ENCODE measurements around the gene NCR3LG1. TPM values are rescaled to one million over a fixed set of nuclear protein-coding genes. Genes with fewer than 3 reads are reported as not detected.
A peak's percentile ranks its signal among the peaks of the same experiment; 100 is the strongest.

Gene NCR3LG1
- total RNA-seq, 1 experiment from 2014 or later, result 0.20 TPM

DNA sequence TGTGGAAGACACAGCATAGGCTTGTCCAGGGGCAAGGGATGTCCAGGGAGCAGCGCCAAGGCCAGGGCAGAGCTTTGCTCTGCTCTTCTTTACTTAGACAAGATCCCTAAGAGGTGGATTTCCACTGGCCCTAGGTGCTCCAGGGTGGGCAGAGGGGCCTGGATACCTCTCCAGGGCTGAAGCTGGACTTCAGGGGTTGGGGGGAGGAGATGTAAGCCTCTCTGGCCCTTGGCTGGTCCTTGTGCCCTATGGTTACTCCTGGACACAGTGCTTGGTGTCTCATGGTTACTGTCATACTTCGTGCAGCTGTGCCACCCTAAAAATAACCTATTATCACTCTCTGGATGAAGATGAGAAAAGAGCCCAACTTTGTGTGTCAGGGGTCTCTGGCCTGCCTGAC lies 49.7 kb downstream of the NCR3LG1 start:
- no peak for DNase-seq
- no peaks in the 10 kb centered on the region for H3K9me3 ChIP-seq
- H3K36me3 ChIP-seq, result no peaks in the 10 kb centered on the region
- no peaks in the 10 kb centered on the region for H3K27me3 ChIP-seq
- no peak overlapping the region for H3K4me3 ChIP-seq

DNA sequence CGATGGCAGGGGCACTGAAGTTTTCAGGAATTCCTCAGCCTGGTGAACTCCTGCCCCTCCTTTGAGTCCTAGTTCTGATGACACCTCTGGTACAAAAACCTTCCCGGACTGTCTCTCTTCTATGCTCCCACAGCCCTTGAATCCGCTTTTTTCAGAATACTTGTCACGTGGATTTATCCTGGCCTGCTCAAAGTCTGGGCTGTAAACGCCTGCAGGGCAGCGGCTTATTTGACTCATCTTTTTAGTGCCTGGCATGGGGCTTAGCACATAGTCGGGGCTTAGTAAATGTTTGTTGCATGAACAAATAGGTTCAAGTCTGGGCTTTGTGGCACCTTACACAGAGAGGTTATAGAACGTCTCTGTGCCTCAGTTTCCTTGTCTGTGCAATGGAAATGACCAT lies 50.2 kb downstream of the NCR3LG1 start:
- H3K36me3 ChIP-seq, result no peaks in the 10 kb centered on the region
- no peak for DNase-seq
- H3K27me3 ChIP-seq, result no peaks in the 10 kb centered on the region
- no peak overlapping the region for H3K4me3 ChIP-seq
- H3K9me3 ChIP-seq, result no peaks in the 10 kb centered on the region

DNA sequence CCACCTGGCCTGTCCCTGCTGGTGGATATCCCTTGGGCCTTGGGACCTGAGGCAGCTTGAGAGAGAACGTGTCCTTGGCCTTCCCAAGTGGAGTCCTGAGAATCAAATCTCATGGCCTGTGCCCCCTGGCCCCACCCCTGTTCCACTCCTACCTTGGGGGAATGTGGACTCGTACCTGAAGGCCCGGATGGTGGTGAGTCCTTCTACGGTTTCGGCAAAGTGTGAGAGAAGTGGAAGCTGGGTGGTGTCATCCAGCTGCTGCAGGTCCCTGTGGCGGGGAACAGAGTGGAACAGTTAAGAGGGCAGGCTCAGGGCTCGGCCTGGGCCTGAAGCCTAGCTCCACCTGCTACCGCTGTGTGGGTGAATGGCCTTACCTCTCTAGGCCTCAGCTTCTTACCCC lies 50.9 kb downstream of the NCR3LG1 start:
- Histone ChIP-seq H3K9me3 (no peaks in the 10 kb centered on the region), H3K27me3 (no peaks in the 10 kb centered on the region), H3K36me3 (no peaks in the 10 kb centered on the region), H3K4me3 (no peak overlapping the region)
- DNase-seq, result no peak

DNA sequence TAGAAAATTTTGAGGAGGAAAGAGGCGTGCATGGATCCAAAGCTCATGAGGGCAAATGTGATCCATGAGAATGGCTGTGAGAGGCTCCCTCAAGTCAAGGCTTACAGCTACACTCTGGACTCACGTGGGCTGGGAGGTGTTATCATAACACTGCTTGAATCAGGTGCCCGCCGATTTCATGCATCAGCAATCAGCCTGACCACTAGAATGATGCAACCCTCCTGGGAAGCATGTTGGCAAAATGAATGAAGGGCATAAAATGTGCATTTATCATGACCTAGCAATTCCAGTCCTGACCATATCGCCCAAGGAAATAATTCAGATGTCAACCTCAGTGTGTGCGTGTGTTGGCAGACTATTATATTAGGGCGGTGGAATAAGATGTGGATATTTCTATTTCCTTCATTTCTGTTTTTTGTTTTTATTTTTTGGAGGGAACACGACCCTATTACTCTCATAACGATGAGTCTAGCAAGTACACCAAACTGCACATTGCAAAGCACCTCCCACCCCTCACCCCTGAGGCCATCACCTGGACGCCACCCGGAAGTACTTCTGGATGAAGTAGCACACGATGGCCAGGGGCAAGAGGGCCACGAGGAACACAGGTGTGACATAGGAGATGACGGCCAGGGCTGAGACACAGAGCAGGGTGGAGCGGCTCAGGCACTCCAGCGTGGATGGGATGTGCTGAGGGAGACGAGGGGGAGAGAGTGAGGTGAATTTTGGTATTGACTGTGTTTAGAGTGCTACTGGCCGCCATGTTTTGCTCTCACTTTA lies 52.6 kb downstream of the NCR3LG1 start:
- DNase-seq, result peak; percentile 31
- no peak overlapping the region for H3K4me3 ChIP-seq
- no peaks in the 10 kb centered on the region for H3K9me3 ChIP-seq
- H3K36me3 ChIP-seq, result no peaks in the 10 kb centered on the region
- no peaks in the 10 kb centered on the region for H3K27me3 ChIP-seq

DNA sequence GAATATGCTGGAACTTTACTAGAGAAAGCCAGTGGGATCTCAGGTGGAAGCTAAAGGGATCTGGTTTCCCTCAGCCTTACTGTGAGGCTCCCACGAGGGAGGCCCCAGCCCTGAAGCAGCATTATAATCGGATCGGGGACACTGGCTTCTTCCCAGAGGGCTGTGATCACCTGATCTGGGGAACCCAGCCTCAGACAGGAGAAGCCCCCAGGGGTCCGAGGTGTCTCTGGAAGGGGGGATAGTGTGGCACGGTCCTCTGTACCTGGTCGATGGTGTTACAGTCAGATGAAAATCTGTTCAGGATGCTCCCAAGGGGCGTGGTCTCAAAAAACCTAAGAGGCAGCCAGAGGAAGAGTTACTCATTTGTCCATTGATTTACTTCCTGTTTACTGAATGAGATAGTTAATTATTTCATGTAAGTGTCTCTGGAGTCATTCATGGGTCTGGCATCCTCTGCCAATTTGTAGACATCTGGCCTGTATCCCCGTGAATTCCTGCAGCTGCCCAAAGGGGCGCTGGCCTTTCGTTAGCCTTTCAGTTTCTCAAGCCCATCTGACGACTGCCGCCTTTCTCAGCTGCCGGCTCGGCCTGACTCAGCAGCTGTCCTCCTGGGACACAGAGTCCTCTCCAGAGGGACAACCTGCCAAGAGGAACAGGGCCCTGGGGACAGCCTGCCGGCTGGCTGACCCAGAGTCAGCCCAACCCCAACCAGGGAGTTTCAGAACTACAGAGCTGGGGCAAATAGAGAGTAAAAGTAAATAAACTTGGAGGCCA lies 53.8 kb downstream of the NCR3LG1 start:
- no peaks in the 10 kb centered on the region for H3K9me3 ChIP-seq
- DNase-seq, result peak; percentile 61
- H3K4me3 ChIP-seq, result no peak overlapping the region
- no peaks in the 10 kb centered on the region for H3K36me3 ChIP-seq
- H3K27me3 ChIP-seq, result no peaks in the 10 kb centered on the region

DNA sequence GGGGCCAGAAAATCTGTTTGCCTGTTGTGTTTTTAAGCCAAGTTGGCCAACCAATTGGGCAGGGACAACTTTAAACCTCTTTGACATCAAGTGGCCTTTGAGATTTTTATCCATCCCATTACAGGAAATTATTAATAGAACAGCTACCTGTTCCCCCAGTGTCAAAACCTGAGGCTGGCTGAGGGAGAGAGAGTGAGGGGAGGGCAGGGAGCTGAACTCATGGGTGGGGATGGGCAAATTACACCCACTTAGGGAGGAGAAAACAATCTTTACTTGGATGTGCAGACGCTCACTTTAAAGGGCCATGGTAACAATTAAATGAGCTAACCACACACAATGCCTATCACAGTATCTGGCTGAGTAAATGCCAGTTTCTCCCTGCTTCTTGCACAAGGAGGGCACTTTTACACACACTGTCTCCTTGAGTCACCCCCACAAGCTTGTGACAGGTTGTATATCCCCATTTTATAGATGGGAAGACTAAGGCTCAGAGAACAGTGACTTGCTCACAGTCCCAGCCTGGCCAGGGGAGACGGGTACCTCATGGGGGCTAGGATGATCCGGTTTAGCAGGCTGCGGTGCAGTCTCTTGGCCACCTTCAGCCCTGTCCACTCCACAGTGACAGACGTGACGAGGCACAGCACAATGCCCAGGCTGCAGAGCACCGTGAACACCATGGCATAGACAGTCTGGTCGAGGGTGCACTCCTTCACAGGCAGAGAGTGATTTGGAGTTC lies 54.6 kb downstream of the NCR3LG1 start:
- no peaks in the 10 kb centered on the region for H3K36me3 ChIP-seq
- no peaks in the 10 kb centered on the region for H3K27me3 ChIP-seq
- no peaks in the 10 kb centered on the region for H3K9me3 ChIP-seq
- no peak overlapping the region for H3K4me3 ChIP-seq
- DNase-seq, result no peak

DNA sequence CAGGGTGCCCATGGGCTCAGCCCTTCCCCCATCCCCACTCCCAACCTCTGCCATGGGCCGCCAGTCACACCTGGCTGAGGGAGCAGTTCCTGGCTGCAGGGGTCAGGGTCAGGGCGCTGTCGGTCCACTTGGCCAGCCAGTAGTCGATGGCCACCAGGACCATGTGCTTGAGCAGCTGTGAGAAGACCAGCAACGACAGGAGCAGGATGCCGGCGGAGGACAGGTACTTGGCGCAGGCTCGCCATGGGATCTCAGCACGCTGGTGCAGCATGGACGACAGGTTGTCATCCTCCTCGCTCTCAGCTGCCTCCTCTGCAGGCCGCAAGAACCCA lies 55.2 kb downstream of the NCR3LG1 start:
- Histone ChIP-seq H3K36me3 (no peaks in the 10 kb centered on the region), H3K27me3 (no peaks in the 10 kb centered on the region), H3K9me3 (no peaks in the 10 kb centered on the region), H3K4me3 (no peak overlapping the region)
- DNase-seq, result no peak

DNA sequence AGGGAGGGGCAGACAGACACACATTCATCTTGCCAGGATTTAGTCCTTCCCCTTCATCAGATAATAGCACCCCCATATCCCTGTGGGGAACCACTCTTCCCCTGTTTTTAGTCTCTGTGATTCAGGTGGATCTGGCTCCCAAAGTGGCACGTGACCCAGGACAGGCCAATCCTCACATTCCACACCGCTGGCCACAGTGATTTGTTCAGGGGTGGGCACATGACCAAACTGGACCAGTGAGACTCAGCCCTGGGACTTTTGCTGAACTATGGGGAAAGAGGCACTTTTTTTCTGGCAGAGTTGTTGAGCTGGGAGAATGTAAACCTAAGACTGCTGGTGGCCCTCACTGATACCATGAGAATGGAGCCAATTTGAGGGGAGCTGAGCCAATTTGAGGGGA lies 56.0 kb downstream of the NCR3LG1 start:
- H3K36me3 ChIP-seq, result no peaks in the 10 kb centered on the region
- no peak overlapping the region for H3K4me3 ChIP-seq
- no peaks in the 10 kb centered on the region for H3K27me3 ChIP-seq
- DNase-seq, result no peak
- H3K9me3 ChIP-seq, result no peaks in the 10 kb centered on the region

DNA sequence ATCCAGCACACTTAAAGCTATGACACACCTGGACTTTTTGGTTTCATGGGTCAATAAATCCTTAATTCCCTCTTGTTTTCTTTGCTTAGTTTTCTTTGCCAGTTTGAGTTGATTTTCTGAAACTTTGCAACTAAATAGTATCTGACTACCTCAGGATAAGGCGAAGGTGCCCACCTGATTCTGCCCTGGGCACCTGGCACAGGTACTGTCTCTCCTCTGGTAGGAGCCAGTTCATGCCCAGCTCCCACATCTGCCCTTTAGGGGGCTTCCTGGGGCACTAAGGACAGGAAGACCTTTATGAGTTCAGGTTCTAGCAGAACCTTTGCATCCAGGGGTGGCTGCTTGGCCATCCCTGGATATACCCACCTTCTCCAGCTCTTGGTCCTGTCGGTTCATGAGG lies 56.4 kb downstream of the NCR3LG1 start:
- no peaks in the 10 kb centered on the region for H3K27me3 ChIP-seq
- H3K9me3 ChIP-seq, result no peaks in the 10 kb centered on the region
- no peak overlapping the region for H3K4me3 ChIP-seq
- H3K36me3 ChIP-seq, result no peaks in the 10 kb centered on the region
- no peak for DNase-seq

DNA sequence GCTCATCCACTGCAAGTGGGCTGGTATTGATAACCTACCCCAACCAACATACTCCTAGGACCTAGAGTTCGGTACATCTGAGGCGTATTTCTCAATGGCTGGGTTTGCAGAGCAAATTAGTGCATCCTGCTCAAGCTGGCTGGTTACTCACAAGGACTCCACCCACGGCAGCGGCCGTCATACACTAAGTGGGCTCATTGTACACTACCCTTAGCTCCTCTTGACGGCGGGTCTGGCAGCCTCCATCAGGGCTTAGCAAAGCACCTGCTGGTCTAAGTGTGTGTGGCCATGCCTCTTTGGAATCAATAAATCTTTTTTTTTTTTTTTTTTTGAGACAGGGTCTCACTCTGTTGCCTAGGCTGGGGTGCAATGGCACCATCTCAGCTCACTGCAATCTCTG lies 57.0 kb downstream of the NCR3LG1 start:
- no peak overlapping the region for H3K4me3 ChIP-seq
- H3K9me3 ChIP-seq, result no peaks in the 10 kb centered on the region
- H3K27me3 ChIP-seq, result no peaks in the 10 kb centered on the region
- no peak for DNase-seq
- H3K36me3 ChIP-seq, result no peaks in the 10 kb centered on the region

DNA sequence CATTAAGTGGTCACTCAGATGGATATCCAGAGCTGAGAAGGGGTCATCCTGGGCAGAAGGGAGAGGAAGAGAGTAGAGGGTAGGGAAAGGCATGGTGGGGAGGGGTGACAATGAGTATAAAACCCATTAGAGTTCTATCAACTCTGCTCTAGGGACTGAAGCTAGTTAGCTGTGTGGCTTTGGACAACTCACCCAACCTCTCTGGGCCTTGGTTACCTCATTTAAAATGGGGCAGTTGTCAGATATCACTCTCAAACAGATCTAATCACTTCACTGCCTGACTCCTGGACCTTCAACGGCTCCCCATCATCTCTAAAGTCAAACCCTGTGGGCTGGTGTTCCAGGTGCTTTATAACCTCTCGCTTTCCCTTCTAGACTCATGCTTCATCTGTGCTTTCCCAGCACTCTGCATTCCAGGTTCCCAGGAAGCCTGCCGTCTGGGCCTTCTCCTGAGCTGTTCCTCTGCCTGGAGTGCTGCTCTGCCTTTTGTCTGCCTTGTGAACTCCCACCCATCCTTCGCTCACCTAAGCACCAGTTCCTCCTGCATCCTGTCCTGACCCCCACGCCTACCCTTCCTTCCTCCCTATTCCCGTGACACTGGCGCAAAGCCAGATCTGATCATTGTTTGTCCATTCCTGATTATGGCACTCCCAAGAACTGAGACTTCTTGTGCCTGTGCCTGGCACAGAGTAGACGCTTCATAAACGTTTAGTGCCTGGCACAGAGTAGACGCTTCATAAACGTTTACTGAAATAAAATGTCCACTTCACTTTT lies 59.2 kb downstream of the NCR3LG1 start:
- Histone ChIP-seq H3K36me3 (no peaks in the 10 kb centered on the region), H3K4me3 (no peak overlapping the region), H3K27me3 (no peaks in the 10 kb centered on the region), H3K9me3 (no peaks in the 10 kb centered on the region)
- no peak for DNase-seq

DNA sequence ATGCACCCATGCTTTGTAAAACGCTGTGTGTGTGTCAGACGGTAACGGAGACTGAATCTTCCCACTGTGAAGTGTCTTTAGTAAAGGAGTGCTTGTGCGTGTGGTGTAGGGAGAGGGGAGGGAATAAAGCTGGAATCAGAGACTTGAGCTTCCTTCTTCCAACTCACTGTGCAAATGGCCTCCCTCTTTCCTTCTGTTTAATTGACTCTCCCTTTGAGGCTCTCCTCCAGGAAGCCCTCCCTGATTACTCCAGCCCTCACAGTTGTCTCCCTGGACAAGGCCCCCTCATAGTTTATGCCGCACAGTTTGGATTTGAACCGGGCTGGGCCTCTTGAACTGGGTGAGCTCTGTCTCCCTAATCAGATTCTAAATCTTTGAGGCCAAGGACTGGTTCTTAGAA lies 59.8 kb downstream of the NCR3LG1 start:
- Histone ChIP-seq H3K9me3 (no peaks in the 10 kb centered on the region), H3K4me3 (no peak overlapping the region), H3K36me3 (no peaks in the 10 kb centered on the region), H3K27me3 (no peaks in the 10 kb centered on the region)
- no peak for DNase-seq

DNA sequence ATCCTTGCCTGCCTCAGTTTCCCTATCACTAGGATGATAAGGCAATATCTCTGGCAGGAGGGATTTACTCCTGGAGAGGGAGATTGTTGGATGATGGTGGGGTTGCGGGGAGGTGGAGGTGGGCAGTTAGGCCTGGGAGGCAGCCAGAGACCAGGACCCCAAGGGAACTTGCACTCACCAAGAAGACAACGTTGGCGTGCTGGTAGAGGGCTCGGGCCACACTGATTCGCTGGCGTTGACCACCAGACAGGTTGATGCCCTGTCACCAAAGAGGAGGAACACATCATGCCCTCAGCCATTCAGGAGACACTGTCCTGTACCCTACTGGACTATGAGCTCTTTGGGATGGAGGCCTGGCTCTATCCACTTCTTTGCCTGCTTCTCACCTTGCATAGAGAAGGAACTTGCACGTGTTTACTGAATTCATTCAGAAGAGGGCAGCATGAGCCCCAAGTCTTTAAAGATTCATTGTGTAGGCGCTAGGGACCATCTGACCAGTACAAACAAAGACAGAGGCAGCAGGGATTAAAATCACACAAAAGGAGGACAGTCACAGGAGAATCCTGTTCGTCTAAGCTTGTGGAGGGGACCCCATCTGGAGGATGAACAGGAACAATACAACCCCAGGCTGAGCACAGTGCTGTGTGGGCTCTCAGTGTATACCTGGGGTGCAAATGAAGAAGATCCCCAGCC lies 61.0 kb downstream of the NCR3LG1 start:
- no peak for DNase-seq
- H3K27me3 ChIP-seq, result no peaks in the 10 kb centered on the region
- no peaks in the 10 kb centered on the region for H3K9me3 ChIP-seq
- H3K36me3 ChIP-seq, result no peaks in the 10 kb centered on the region
- no peak overlapping the region for H3K4me3 ChIP-seq

DNA sequence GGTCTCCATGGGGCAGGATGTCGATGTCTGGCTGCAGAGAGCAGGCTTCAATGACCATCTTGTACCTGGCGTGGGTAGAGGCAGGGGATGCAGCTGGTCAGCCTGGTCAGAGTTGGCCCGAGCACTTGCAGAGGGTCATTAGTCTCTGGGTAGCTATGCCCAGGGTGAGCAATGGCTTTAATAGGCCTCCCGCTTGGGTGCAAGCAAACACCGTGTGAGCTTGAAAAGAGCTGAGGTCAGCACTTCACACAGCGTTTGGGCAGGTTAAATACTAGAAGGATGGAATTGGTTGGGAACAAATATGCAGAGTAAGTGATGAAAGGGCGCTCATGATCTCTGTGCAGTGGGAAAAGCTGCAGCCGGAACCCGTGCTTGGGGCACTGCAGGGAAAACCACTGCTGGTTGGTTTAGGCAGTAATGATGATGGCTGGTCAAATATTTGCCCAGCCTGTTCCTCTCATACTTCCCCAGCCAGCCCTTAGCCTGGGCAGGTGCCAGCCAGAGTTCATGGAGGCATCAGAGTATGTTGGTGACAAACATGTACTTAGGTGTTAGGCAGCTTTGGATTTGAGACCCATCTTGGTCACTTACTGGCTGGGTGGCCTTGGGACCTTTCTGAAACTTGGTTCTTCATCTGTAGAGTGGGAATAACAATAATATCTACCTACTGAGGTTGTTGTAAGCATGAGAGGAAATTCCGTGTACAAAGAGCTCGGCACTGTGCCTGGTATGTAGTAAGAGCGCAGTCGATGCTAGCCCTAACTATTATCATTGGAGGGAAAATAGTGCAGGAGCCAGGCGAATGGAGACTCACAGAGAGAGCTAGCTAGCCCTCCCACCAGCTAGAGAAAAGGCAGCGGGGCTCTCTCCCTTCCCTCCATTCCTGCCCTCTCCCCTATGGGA lies 62.1 kb downstream of the NCR3LG1 start:
- DNase-seq, result no peak
- H3K27me3 ChIP-seq, result no peaks in the 10 kb centered on the region

DNA sequence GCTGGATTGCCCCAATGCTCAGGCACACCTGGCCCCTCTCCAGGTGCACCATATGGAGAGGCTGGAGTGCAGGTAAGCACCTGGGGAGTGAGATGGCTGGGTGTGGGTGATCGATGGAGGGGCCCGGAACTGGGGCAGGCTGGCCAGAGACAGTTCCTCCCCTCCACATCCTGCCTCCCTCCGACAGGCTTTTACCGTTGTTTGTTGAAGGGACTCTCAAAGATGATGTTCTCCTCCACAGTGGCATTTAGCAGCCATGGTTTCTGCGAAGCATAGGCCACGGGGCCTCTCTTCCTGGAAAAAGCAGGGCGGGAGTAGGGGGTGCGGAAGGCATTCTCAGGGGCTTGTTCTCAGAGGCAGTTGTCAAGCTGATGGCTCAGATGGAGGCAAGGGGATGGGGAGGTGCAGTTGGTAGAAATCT lies 62.7 kb downstream of the NCR3LG1 start:
- Histone ChIP-seq H3K36me3 (no peaks in the 10 kb centered on the region), H3K27me3 (no peaks in the 10 kb centered on the region)

More for the DNA sequence above, 62.1 kb downstream of the NCR3LG1 start:
- no peaks in the 10 kb centered on the region for H3K9me3 ChIP-seq
- no peaks in the 10 kb centered on the region for H3K36me3 ChIP-seq
- no peak overlapping the region for H3K4me3 ChIP-seq

More for the DNA sequence above, 62.7 kb downstream of the NCR3LG1 start:
- H3K4me3 ChIP-seq, result no peak overlapping the region
- no peaks in the 10 kb centered on the region for H3K9me3 ChIP-seq
- DNase-seq, result no peak
